Right lobe of liver (tissue), 6 donors: ENCODE measurements around the gene KCNK3. TPM values are rescaled to one million over a fixed set of nuclear protein-coding genes. Genes with fewer than 3 reads are reported as not detected.
"Not testable (repeated sequence)": the region's sequence is repeated elsewhere in the genome, so short reads cannot be mapped to it uniquely, and the experiment has no call there.

Source experiments
- ATAC-seq, 4 donors: fragments of 200-7000 bp; cut with Tn5 transposase; one replicate each; pipeline ENCODE4 v1.9.1; 2020; ENCODE audit warnings: mild to moderate bottlenecking in 4 of 4, moderate library complexity in 4 of 4
- DNase-seq, 3 donors: peaks; one replicate each; pipeline ENCODE4 v3.0.0-alpha.2; 2020
- H3K27ac ChIP-seq, 3 donors: fragments of 200-600 bp; one replicate each; pipeline ENCODE4 v1.8.0; 2022
- H3K27me3 ChIP-seq, 2 donors: fragments of 200-600 bp; one replicate each; pipeline ENCODE4 v1.8.0; 2022
- H3K36me3 ChIP-seq, 4 donors: fragments of 200-600 bp; sonication (generic) in 1 of 4; one replicate each; pipeline versions ENCODE4 v1.5.1 to v1.8.0; 2017 to 2022; ENCODE audit warnings: control low read depth in 1 of 4
- H3K4me1 ChIP-seq, 4 donors: fragments of 200-600 bp; sonication (generic) in 1 of 4; one replicate each; pipeline versions ENCODE4 v1.5.1 to v1.8.0; 2017 to 2022; ENCODE audit warnings: control low read depth in 1 of 4
- H3K4me3 ChIP-seq, 3 donors: fragments of 200-600 bp; one replicate each; pipeline ENCODE4 v1.8.0; 2022
- H3K9me3 ChIP-seq, 4 donors: fragments of 200-600 bp; sonication (generic) in 1 of 4; one replicate each; pipeline versions ENCODE4 v1.5.1 to v1.8.0; 2017 to 2022; ENCODE audit warnings: control low read depth in 1 of 4
- POLR2A ChIP-seq: fragments of 450-650 bp; IDR thresholded peaks from one replicate; pipeline ENCODE4 v1.6.1; 2017; ENCODE audit warnings: antibody characterized with exemption, mild to moderate bottlenecking
- WGBS: methylation state at CpG from one replicate; pipeline ENCODE4 v1.1.6; 2018; ENCODE audit warnings: low coverage, low lambda C conversion rate; ENCODE audit not compliant: insufficient coverage; ENCODE audit errors: missing lambda C conversion rate; 5-methylcytosine and 5-hydroxymethylcytosine counted together
- intact Hi-C, 2 donors: fragments of 100-400 bp; cut with DNase I; formaldehyde crosslinking; loops; one replicate each; pipeline versions ENCODE4 v1.11.2 to v1.14.1; 2022
- total RNA-seq, 6 experiments: library from RNA; depleted of rRNA in 2 of 6; stranded (reverse); fragments of >200 nt in 2 of 6; fragmentation: NEBNext Ultra II Directional in 3 of 6; extraction: Animal tissue kit (Norgen Biotek cat#: 25700) in 3 of 6; gene quantifications; one replicate each; pipeline versions ENCODE4 v1.1.0 to v1.2.4, GENCODE V29; 2016 to 2023
- TF ChIP-seq, protein P1 (sequence below), 4 donors: fragments of 200-600 bp in 3 of 4; fragments of 450-650 bp in 1 of 4; IDR thresholded peaks; one replicate each; pipeline versions ENCODE4 v1.5.1 to v1.8.0; 2016 to 2022; ENCODE audit warnings: antibody characterized with exemption in 4 of 4, mild to moderate bottlenecking in 2 of 4
- donor health status: DM: no; HTN: yes; CAD: no.
- donor health status: DM: no; HTN: no; CAD: no.
- donor health status: DM: no; HTN: no; CAD: no.
- donor health status: DM: no; HTN: yes; CAD: no.
- donor health status: DM: no; HTN: yes; CAD: no.

KCNK3 gene
- total RNA-seq, 6 experiments from 2014 or later: 0.18 to 0.43 (median 0.33) TPM

DNA sequence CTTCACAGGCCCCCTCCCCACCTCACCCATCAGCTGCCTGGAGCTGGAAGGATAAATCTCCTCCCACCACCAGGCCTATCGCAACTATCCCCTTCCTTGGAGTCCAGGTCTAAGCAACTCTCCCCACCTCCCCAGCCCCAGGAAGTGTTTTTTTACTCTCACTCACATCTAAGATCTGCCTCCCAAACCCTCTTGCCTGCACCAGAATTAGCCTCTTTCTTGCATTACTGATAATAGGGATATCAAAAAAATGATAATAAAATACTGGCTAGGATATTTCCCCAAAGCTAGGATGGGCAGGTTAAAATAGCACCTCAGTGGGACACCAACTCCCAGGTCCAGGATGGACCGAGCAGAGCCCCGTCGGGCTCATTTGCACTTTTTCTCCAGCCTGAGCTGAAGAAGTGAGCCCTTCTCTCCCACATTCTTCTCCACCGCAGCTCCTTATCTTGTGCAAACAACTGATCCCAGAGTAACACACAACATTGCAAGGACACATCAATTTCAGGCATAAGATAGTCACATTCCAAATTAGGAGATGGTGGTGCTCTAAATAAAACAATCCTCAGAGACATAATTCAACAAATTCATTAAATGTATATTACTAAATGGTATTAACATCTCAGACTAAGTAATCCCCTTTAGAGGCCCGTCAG lies 33.7 kb upstream of the KCNK3 start:
- Histone ChIP-seq H3K4me1 (no peaks in the 10 kb centered on the region), H3K27ac (no peak overlapping the region), H3K4me3 (no peak overlapping the region), H3K27me3 (no peaks in the 10 kb centered on the region), H3K36me3 (no peaks in the 10 kb centered on the region), H3K9me3 (no peaks in the 10 kb centered on the region)
- ATAC-seq: no peak
- TF ChIP-seq, protein P1, sequence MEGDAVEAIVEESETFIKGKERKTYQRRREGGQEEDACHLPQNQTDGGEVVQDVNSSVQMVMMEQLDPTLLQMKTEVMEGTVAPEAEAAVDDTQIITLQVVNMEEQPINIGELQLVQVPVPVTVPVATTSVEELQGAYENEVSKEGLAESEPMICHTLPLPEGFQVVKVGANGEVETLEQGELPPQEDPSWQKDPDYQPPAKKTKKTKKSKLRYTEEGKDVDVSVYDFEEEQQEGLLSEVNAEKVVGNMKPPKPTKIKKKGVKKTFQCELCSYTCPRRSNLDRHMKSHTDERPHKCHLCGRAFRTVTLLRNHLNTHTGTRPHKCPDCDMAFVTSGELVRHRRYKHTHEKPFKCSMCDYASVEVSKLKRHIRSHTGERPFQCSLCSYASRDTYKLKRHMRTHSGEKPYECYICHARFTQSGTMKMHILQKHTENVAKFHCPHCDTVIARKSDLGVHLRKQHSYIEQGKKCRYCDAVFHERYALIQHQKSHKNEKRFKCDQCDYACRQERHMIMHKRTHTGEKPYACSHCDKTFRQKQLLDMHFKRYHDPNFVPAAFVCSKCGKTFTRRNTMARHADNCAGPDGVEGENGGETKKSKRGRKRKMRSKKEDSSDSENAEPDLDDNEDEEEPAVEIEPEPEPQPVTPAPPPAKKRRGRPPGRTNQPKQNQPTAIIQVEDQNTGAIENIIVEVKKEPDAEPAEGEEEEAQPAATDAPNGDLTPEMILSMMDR (IDR thresholded peaks at IDR 0.05): no peak
- no peak for TF ChIP-seq POLR2A
- intact Hi-C loops: no loop called here
- WGBS: 44% methylated on average over 6 of the region's 6 CpGs
- DNase-seq: peak in 1 of 3 donors; percentile 11

- Histone ChIP-seq H3K4me3 (no peak overlapping the region), H3K27ac (no peak overlapping the region), H3K36me3 (no peaks in the 10 kb centered on the region), H3K4me1 (no peaks in the 10 kb centered on the region), H3K27me3 (no peaks in the 10 kb centered on the region), H3K9me3 (no peaks in the 10 kb centered on the region)
- no peak for ATAC-seq
- intact Hi-C loops: no loop called here
- TF ChIP-seq, protein P1 (IDR thresholded peaks at IDR 0.05): no peak
- TF ChIP-seq POLR2A: no peak
- WGBS: 18% methylated on average over 1 of the region's 1 CpG
- DNase-seq: no peak
Measured at GRCh38 chr2:26660363-26660962, 32.1 kb upstream of the KCNK3 start.

DNA sequence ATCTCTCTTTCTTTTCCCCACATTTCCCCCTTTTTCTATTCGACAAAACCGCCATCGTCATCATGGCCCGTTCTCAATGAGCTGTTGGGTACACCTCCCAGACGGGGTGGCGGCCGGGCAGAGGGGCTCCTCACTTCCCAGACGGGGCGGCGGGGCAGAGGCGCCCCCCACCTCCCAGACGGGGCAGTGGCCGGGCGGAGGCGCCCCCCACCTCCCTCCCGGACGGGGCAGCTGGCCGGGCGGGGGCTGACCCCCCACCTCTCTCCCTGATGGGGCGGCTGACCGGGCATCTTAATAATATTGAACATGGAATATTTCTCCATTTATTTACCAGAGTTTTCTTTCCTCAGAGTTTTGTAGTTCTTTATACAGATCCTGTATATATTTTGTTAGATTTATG lies 27.2 kb upstream of the KCNK3 start:
- DNase-seq: peak in 1 of 3 donors; percentile 19
- H3K27me3 ChIP-seq, H3K9me3 ChIP-seq, ATAC-seq, H3K4me3 ChIP-seq, H3K4me1 ChIP-seq, H3K27ac ChIP-seq, intact Hi-C loops, H3K36me3 ChIP-seq: not testable (repeated sequence)
- WGBS: 95% methylated on average over 10 of the region's 21 CpGs

DNA sequence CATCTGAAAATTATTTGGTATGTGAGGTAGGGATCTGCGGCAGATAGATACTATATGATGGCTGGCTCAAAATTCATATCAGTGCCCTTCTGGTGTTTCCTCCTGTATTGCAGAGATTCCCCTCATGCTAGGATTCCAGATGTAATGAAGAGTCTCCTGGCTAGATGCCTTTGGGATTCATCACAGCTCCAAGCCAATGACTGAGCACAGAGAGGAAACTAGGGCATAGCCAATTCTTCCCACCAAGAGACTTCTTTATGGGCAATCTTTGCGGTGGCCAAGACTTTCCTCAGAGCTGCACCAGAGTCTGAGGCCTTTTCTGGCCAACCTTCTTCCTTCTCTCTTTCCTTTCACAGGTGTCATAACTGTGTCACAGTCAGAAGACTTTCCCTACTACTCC lies 25.9 kb upstream of the KCNK3 start:
- H3K36me3 ChIP-seq: no peaks in the 10 kb centered on the region
- no peaks in the 10 kb centered on the region for H3K4me1 ChIP-seq
- no peaks in the 10 kb centered on the region for H3K9me3 ChIP-seq
- DNase-seq (no peak), ATAC-seq (no peak)
- no peak for TF ChIP-seq POLR2A
- TF ChIP-seq, protein P1 (IDR thresholded peaks at IDR 0.05): no peak
- H3K27me3 ChIP-seq: no peaks in the 10 kb centered on the region
- H3K27ac ChIP-seq: no peak overlapping the region
- H3K4me3 ChIP-seq: no peak overlapping the region
- intact Hi-C loops: no loop called here
- WGBS: 91% methylated on average over 2 of the region's 2 CpGs

GRCh38 chr2:26668041-26668440 lies 24.5 kb upstream of the KCNK3 start:
- ATAC-seq: no peak
- 47% methylated on average over 4 of the region's 4 CpGs for WGBS
- Histone ChIP-seq H3K27ac (no peak overlapping the region), H3K4me3 (no peak overlapping the region), H3K9me3 (no peaks in the 10 kb centered on the region), H3K27me3 (no peaks in the 10 kb centered on the region), H3K36me3 (no peaks in the 10 kb centered on the region), H3K4me1 (no peaks in the 10 kb centered on the region)
- intact Hi-C loops: no loop called here
- no peak for TF ChIP-seq POLR2A
- TF ChIP-seq, protein P1 (IDR thresholded peaks at IDR 0.05): no peak
- peak in 1 of 3 donors; percentile 7 for DNase-seq
